HepG2 (cell line): ENCODE measurements around the gene MGAT5. TPM values are rescaled to one million over a fixed set of nuclear protein-coding genes. Genes with fewer than 3 reads are reported as not detected.

ENCODE experiments used
- ATAC-seq: fragments of 200-7000 bp; cut with Tn5 transposase; 3 replicates; pipeline ENCODE4 v1.9.1; 2020; ENCODE audit warnings: mild to moderate bottlenecking, moderate library complexity
- BruUV-seq: library from RNA; stranded (reverse); fragments of 400-500 nt; replicated peaks from 2 replicates; lab custom pipeline; 2021; lab: Mats Ljungman, UMichigan
- CTCF ChIA-PET: fragments of 300-600 bp; formaldehyde crosslinking; extraction: SDS; loops from one replicate; lab custom pipeline; 2021; ENCODE audit warnings: low total read pairs, inconsistent platforms, low intra/inter-chr PET ratio; lab: Yijun Ruan, JAX
- POLR2A ChIA-PET: fragments of 350-600 bp; sonication (Branson Sonifier 250); formaldehyde crosslinking; loops from one replicate; lab custom pipeline; 2020; ENCODE audit warnings: antibody characterized with exemption, inconsistent platforms; lab: Yijun Ruan, JAX
- DNase-seq: peaks from one replicate; pipeline ENCODE4 v3.0.0-alpha.2; 2015; ENCODE audit warnings: low spot score
- FAIRE-seq: peaks from 3 replicates; lab custom pipeline; 2011; peaks lifted over from hg19 to GRCh38; lab: Jason Lieb, UNC
- H2AFZ ChIP-seq: one replicate; pipeline ENCODE4 v1.6.1; 2011; ENCODE audit warnings: low read length, inconsistent platforms
- H3K27ac ChIP-seq: fragments of 300-600 bp; 3 replicates; pipeline ENCODE4 v1.8.0; 2011; ENCODE audit warnings: mixed run types, mild to moderate bottlenecking, mixed read lengths, low read length, inconsistent platforms; ENCODE audit not compliant: insufficient read depth; ENCODE audit errors: extremely low read length
- H3K27me3 ChIP-seq, 2 experiments: fragments of 200-600 bp in 1 of 2; 2 replicates in 1 of 2; 3 replicates in 1 of 2; pipeline versions ENCODE4 v1.6.0 to v1.8.0; 2011; ENCODE audit warnings: low read length in 2 of 2, mild to moderate bottlenecking in 2 of 2, moderate library complexity in 2 of 2, inconsistent platforms in 1 of 2; ENCODE audit not compliant: insufficient read depth in 2 of 2, control insufficient read depth in 1 of 2
- H3K36me3 ChIP-seq, 2 experiments: fragments of 200-600 bp in 1 of 2; replicated peaks in 1 of 2; 2 replicates in 1 of 2; 3 replicates in 1 of 2; pipeline versions ENCODE4 v1.5.1 to v1.8.0; 2011; ENCODE audit warnings: low read length in 2 of 2, inconsistent platforms in 1 of 2; ENCODE audit not compliant: insufficient read depth in 2 of 2, control insufficient read depth in 1 of 2
- H3K4me1 ChIP-seq: 2 replicates; pipeline ENCODE4 v1.5.1; 2012; ENCODE audit warnings: low read length, inconsistent platforms; ENCODE audit not compliant: insufficient read depth
- H3K4me2 ChIP-seq: 2 replicates; pipeline ENCODE4 v1.6.0; 2011; ENCODE audit warnings: low read depth, low read length, inconsistent platforms
- H3K4me3 ChIP-seq, 3 experiments: fragments of 200-600 bp in 1 of 3; sonication (generic), shearing (Covaris generic) in 1 of 3; replicated peaks in 1 of 3; 2 replicates each; pipeline ENCODE4 v1.5.1; 2011 to 2016; ENCODE audit warnings: low read length in 3 of 3, inconsistent platforms in 2 of 3, low read depth in 2 of 3, mild to moderate bottlenecking in 2 of 3, control low read depth in 1 of 3, mixed read lengths in 1 of 3; ENCODE audit not compliant: insufficient read depth in 1 of 3
- H3K79me2 ChIP-seq: one replicate; pipeline ENCODE4 v1.6.1; 2011; ENCODE audit warnings: low read length, inconsistent platforms; ENCODE audit not compliant: insufficient read depth
- H3K9ac ChIP-seq: 2 replicates; pipeline ENCODE4 v1.6.0; 2011; ENCODE audit warnings: mild to moderate bottlenecking, low read depth, low read length, inconsistent platforms; ENCODE audit not compliant: insufficient read depth
- H3K9me3 ChIP-seq: 2 replicates; pipeline ENCODE4 v1.5.1; 2012; ENCODE audit warnings: mild to moderate bottlenecking, low read length
- H4K20me1 ChIP-seq: 2 replicates; pipeline ENCODE4 v1.6.0; 2011; ENCODE audit warnings: inconsistent platforms, mild to moderate bottlenecking, low read length, moderate library complexity; ENCODE audit not compliant: insufficient read depth
- RFX3 ChIP-seq: IDR thresholded peaks from 2 replicates; pipeline ENCODE4 v1.6.1; 2016; ENCODE audit warnings: missing biosample characterization, missing genetic modification reagents
- SP2 ChIP-seq: sonication (generic); formaldehyde crosslinking; IDR thresholded peaks from 2 replicates; pipeline ENCODE4 v1.5.1; 2020; ENCODE audit warnings: mild to moderate bottlenecking, missing genetic modification reagents
- TMF1 ChIP-seq: sonication (generic); formaldehyde crosslinking; IDR thresholded peaks from 2 replicates; pipeline ENCODE4 v1.8.1; 2022; ENCODE audit warnings: low read depth, missing genetic modification reagents
- ZKSCAN1 ChIP-seq: fragments of 150-350 bp; IDR thresholded peaks from 2 replicates; pipeline ENCODE4 v1.6.1; 2014; ENCODE audit warnings: low read length
- ZNF747 ChIP-seq: sonication (generic); formaldehyde crosslinking; IDR thresholded peaks from 2 replicates; pipeline ENCODE4 v1.8.1; 2023; ENCODE audit warnings: missing genetic modification reagents, mild to moderate bottlenecking, borderline replicate concordance
- WGBS: methylation state at CpG from one replicate; pipeline ENCODE4 v1.1.6; 2017; ENCODE audit warnings: low lambda C conversion rate; 5-methylcytosine and 5-hydroxymethylcytosine counted together
- in situ Hi-C: cut with HindIII; loops from 2 replicates; pipeline ENCODE4 v1.10.0; 2017; ENCODE audit warnings: low pct_unique_long_range_greater_than_20kb; ENCODE audit not compliant: extremely low pct_ligation_motif_present
- intact Hi-C: fragments of 100-400 bp; cut with micrococcal nuclease; formaldehyde crosslinking; loops from one replicate; pipeline ENCODE4 v1.10.0; 2022; ENCODE audit not compliant: unreplicated experiment
- polyA plus RNA-seq, 8 experiments: library from polyadenylated mRNA; depleted of rRNA in 3 of 8; stranded (reverse) in 7 of 8; unstranded in 1 of 8; fragments of >200 nt; fragmentation: Illumina TruSeq in 4 of 8; extraction: Trizol in 4 of 8; gene quantifications; 2 replicates each; pipeline versions ENCODE4 v1.2.1 to v1.2.3, GENCODE V29; 2011 to 2016; ENCODE audit warnings: low read depth in 4 of 8, missing spikeins in 1 of 8, mixed read lengths in 1 of 8; ENCODE audit not compliant: insufficient read depth in 1 of 8
- total RNA-seq, 5 experiments: library from RNA; depleted of rRNA; stranded (reverse); fragments of >200 nt; fragmentation: Illumina TruSeq; extraction: Trizol; gene quantifications; 2 replicates each; pipeline ENCODE4 v1.2.3, GENCODE V29; 2016; ENCODE audit warnings: low read depth in 1 of 5
- TF ChIP-seq, protein P1 (sequence below): sonication (generic); formaldehyde crosslinking; IDR thresholded peaks from 2 replicates; pipeline ENCODE4 v1.4.0; 2020; ENCODE audit warnings: missing genetic modification reagents, borderline replicate concordance
- TF ChIP-seq, protein P2 (sequence below): sonication (generic); formaldehyde crosslinking; IDR thresholded peaks from 2 replicates; pipeline ENCODE4 v1.4.0; 2020; ENCODE audit warnings: missing genetic modification reagents
- TF ChIP-seq, protein P3 (sequence below): sonication (generic); formaldehyde crosslinking; IDR thresholded peaks from 2 replicates; pipeline ENCODE4 v1.4.0; 2020; ENCODE audit warnings: missing genetic modification reagents, mild to moderate bottlenecking, borderline replicate concordance

The MGAT5 gene
- total and polyA plus RNA-seq, 2 of the 13 experiments (the other 11 are each of a cell fraction or from before 2014, with no cell fraction given) = 33.1 to 60.2 TPM

DNA sequence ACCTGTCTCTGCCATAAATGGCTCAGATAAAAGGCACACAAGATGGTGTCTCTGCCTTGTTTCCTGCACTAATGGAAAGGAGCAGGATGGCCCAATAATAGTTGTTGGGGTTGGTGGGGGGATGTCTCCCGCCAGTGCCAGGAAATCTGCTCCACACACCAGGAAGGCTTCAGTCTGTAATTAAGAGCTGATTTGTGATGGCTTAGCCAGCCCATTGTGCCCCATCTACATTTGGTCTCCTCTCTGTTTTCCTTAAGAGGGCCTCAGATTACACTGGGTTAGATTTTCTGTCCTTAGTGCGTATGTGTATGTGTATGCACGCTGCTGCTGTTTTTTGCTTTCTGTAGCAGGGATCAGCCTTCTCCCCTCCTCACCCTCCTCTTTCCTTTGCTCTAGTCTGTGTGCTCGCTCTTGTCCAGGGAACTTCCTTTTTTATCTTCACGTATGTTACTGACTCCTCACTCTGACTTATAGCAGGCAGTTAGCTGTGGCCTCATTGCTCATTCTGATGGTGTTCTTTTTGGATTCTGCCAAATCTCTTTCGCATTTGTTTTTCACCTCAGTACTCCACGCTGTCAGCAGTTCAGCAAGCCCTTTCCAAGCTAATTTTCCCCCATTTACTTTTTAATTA lies 33.4 kb upstream of the MGAT5 start:
- no peaks in the 10 kb centered on the region for H3K27me3 ChIP-seq
- ChIA-PET CTCF (no interaction called here), POLR2A (no interaction called here)
- no peaks in the 10 kb centered on the region for H3K36me3 ChIP-seq
- H4K20me1 ChIP-seq = no peaks in the 10 kb centered on the region
- ATAC-seq (no peak), DNase-seq (no peak), FAIRE-seq (no peak)
- peaks cover 23% of the 10 kb centered on the region for H3K79me2 ChIP-seq
- no peak overlapping the region for H3K4me2 ChIP-seq
- BruUV-seq = no TSS peak
- in situ Hi-C loops (loop anchor here (25.0 kb wide), 1 partner anchor 333 kb away; no protein-coding TSS in a partner anchor), intact Hi-C loops (no loop called here)
- WGBS = 95% methylated on average over 7 of the region's 7 CpGs
- H3K4me3 ChIP-seq = no peak overlapping the region
- H3K9ac ChIP-seq = no peak overlapping the region
- no peaks in the 10 kb centered on the region for H3K4me1 ChIP-seq
- H2AFZ ChIP-seq = no peak overlapping the region
- H3K9me3 ChIP-seq = no peaks in the 10 kb centered on the region
- no peak for TF ChIP-seq ZKSCAN1
- no peak for TF ChIP-seq ZNF747 (CRISPR knock-in tag)
- TF ChIP-seq SP2 (CRISPR knock-in tag) = no peak
- no peak for TF ChIP-seq RFX3 (CRISPR knock-in tag)
- TF ChIP-seq, protein P1, sequence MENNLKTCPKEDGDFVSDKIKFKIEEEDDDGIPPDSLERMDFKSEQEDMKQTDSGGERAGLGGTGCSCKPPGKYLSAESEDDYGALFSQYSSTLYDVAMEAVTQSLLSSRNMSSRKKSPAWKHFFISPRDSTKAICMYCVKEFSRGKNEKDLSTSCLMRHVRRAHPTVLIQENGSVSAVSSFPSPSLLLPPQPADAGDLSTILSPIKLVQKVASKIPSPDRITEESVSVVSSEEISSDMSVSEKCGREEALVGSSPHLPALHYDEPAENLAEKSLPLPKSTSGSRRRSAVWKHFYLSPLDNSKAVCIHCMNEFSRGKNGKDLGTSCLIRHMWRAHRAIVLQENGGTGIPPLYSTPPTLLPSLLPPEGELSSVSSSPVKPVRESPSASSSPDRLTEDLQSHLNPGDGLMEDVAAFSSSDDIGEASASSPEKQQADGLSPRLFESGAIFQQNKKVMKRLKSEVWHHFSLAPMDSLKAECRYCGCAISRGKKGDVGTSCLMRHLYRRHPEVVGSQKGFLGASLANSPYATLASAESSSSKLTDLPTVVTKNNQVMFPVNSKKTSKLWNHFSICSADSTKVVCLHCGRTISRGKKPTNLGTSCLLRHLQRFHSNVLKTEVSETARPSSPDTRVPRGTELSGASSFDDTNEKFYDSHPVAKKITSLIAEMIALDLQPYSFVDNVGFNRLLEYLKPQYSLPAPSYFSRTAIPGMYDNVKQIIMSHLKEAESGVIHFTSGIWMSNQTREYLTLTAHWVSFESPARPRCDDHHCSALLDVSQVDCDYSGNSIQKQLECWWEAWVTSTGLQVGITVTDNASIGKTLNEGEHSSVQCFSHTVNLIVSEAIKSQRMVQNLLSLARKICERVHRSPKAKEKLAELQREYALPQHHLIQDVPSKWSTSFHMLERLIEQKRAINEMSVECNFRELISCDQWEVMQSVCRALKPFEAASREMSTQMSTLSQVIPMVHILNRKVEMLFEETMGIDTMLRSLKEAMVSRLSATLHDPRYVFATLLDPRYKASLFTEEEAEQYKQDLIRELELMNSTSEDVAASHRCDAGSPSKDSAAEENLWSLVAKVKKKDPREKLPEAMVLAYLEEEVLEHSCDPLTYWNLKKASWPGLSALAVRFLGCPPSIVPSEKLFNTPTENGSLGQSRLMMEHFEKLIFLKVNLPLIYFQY (CRISPR knock-in tag) = no peak
- TF ChIP-seq, protein P2, sequence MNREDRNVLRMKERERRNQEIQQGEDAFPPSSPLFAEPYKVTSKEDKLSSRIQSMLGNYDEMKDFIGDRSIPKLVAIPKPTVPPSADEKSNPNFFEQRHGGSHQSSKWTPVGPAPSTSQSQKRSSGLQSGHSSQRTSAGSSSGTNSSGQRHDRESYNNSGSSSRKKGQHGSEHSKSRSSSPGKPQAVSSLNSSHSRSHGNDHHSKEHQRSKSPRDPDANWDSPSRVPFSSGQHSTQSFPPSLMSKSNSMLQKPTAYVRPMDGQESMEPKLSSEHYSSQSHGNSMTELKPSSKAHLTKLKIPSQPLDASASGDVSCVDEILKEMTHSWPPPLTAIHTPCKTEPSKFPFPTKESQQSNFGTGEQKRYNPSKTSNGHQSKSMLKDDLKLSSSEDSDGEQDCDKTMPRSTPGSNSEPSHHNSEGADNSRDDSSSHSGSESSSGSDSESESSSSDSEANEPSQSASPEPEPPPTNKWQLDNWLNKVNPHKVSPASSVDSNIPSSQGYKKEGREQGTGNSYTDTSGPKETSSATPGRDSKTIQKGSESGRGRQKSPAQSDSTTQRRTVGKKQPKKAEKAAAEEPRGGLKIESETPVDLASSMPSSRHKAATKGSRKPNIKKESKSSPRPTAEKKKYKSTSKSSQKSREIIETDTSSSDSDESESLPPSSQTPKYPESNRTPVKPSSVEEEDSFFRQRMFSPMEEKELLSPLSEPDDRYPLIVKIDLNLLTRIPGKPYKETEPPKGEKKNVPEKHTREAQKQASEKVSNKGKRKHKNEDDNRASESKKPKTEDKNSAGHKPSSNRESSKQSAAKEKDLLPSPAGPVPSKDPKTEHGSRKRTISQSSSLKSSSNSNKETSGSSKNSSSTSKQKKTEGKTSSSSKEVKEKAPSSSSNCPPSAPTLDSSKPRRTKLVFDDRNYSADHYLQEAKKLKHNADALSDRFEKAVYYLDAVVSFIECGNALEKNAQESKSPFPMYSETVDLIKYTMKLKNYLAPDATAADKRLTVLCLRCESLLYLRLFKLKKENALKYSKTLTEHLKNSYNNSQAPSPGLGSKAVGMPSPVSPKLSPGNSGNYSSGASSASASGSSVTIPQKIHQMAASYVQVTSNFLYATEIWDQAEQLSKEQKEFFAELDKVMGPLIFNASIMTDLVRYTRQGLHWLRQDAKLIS (CRISPR knock-in tag) = no peak
- no peak for TF ChIP-seq TMF1 (CRISPR knock-in tag)
- TF ChIP-seq, protein P3, sequence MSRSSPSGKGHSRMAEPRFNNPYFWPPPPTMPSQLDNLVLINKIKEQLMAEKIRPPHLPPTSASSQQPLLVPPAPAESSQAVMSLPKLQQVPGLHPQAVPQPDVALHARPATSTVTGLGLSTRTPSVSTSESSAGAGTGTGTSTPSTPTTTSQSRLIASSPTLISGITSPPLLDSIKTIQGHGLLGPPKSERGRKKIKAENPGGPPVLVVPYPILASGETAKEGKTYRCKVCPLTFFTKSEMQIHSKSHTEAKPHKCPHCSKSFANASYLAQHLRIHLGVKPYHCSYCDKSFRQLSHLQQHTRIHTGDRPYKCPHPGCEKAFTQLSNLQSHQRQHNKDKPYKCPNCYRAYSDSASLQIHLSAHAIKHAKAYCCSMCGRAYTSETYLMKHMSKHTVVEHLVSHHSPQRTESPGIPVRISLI (CRISPR knock-in tag) = no peak
- H3K27ac ChIP-seq = no peak overlapping the region
